ENCODE data around the gene LPCAT1.
"Not testable (repeated sequence)": the region's sequence is repeated elsewhere in the genome, so short reads cannot be mapped to it uniquely, and the experiment has no call there.

Gene LPCAT1

GRCh38 chr5:1466631-1467265, 57.0 kb downstream of the LPCAT1 start:
- DNase-seq (ENCODE audit: low spot score) = no peak

- no peak for DNase-seq (ENCODE audit: low spot score)
These were observed 57.7 kb downstream of the LPCAT1 start for GRCh38 chr5:1465966-1466471.

- no peak for DNase-seq (ENCODE audit: low spot score)
These were observed 58.6 kb downstream of the LPCAT1 start for GRCh38 chr5:1465117-1465516.

GRCh38 chr5:1464511-1464910, 59.2 kb downstream of the LPCAT1 start:
- DNase-seq (ENCODE audit: low spot score) = no peak

- DNase-seq (ENCODE audit: low spot score) = no peak
These were observed 59.7 kb downstream of the LPCAT1 start for GRCh38 chr5:1464096-1464446.

GRCh38 chr5:1463326-1464095, 60.2 kb downstream of the LPCAT1 start:
- no peak for DNase-seq (ENCODE audit: low spot score)

- DNase-seq (ENCODE audit: low spot score) = no peak
These were observed 61.4 kb downstream of the LPCAT1 start for GRCh38 chr5:1462358-1462757.

- DNase-seq (ENCODE audit: low spot score) = no peak
These were observed 62.4 kb downstream of the LPCAT1 start for GRCh38 chr5:1461396-1461795.

- no peak for DNase-seq (ENCODE audit: low spot score)
These were observed 63.6 kb downstream of the LPCAT1 start for GRCh38 chr5:1460054-1460682.

- not testable (repeated sequence) for DNase-seq (ENCODE audit: low spot score)
These were observed 64.3 kb downstream of the LPCAT1 start for GRCh38 chr5:1459435-1459834.

- DNase-seq (ENCODE audit: low spot score) = not testable (repeated sequence)
These were observed 67.5 kb downstream of the LPCAT1 start for GRCh38 chr5:1456110-1456881.

- DNase-seq (ENCODE audit: low spot score) = no peak
These were observed 70.1 kb downstream of the LPCAT1 start for GRCh38 chr5:1453613-1454012.

- no peak for DNase-seq (ENCODE audit: low spot score)
These were observed 74.6 kb downstream of the LPCAT1 start for GRCh38 chr5:1449081-1449630.

- no peak for DNase-seq (ENCODE audit: low spot score)
These were observed 75.2 kb downstream of the LPCAT1 start for GRCh38 chr5:1448511-1449011.

GRCh38 chr5:1447671-1448361, 75.9 kb downstream of the LPCAT1 start:
- DNase-seq (ENCODE audit: low spot score) = no peak

- DNase-seq (ENCODE audit: low spot score) = no peak
These were observed 77.0 kb downstream of the LPCAT1 start for GRCh38 chr5:1446602-1447343.

GRCh38 chr5:1445689-1446601, 77.8 kb downstream of the LPCAT1 start:
- DNase-seq (ENCODE audit: low spot score) = no peak

GRCh38 chr5:1445313-1445688, 78.5 kb downstream of the LPCAT1 start, which contains the start of gene SLC6A3:
Gene SLC6A3, minus strand, starts transcription at chr5:1445440. Its CDS starts 2,243 bp downstream, at chr5:1443197.
- no peak for DNase-seq (ENCODE audit: low spot score)
